Keratinocyte (primary cell): ENCODE results near the gene LELP1. TPM values are rescaled to one million over a fixed set of nuclear protein-coding genes. Genes with fewer than 3 reads are reported as not detected.

Source experiments
- DNase-seq: peaks from one replicate; pipeline ENCODE4 v3.0.0-alpha.2; 2011; ENCODE audit warnings: low read depth, missing footprints, low spot score
- FAIRE-seq: peaks from 2 replicates; lab custom pipeline; 2011; peaks lifted over from hg19 to GRCh38; lab: Jason Lieb, UNC
- H2AFZ ChIP-seq: 2 replicates; pipeline ENCODE4 v1.6.0; 2012; ENCODE audit warnings: low read length, control low read depth, inconsistent platforms; ENCODE audit not compliant: control insufficient read depth
- H3K27ac ChIP-seq: 2 replicates; pipeline ENCODE4 v1.5.1; 2011; ENCODE audit warnings: low read length; ENCODE audit not compliant: control insufficient read depth, insufficient read depth
- H3K27me3 ChIP-seq: 3 replicates; pipeline ENCODE4 v1.6.0; 2011; ENCODE audit warnings: low read length; ENCODE audit not compliant: control insufficient read depth, insufficient read depth; ENCODE audit errors: extremely low read depth
- H3K36me3 ChIP-seq, 2 experiments: 2 replicates in 1 of 2; 3 replicates in 1 of 2; pipeline ENCODE4 v1.5.1; 2011; ENCODE audit warnings: low read length in 2 of 2, mild to moderate bottlenecking in 1 of 2; ENCODE audit not compliant: control insufficient read depth in 2 of 2, insufficient read depth in 2 of 2; ENCODE audit errors: extremely low read depth in 1 of 2
- H3K4me1 ChIP-seq: 3 replicates; pipeline ENCODE4 v1.5.1; 2011; ENCODE audit warnings: low read length; ENCODE audit not compliant: control insufficient read depth, insufficient read depth; ENCODE audit errors: extremely low read depth
- H3K4me2 ChIP-seq: 3 replicates; pipeline ENCODE4 v1.6.0; 2011; ENCODE audit warnings: low read depth, low read length; ENCODE audit not compliant: control insufficient read depth, insufficient read depth; ENCODE audit errors: extremely low read depth
- H3K4me3 ChIP-seq, 3 experiments: fragments of 200-600 bp in 1 of 3; sonication (generic) in 1 of 3; 2 replicates in 2 of 3; 3 replicates in 1 of 3; pipeline ENCODE4 v1.5.1; 2011 to 2016; ENCODE audit warnings: low read length in 3 of 3, mild to moderate bottlenecking in 3 of 3, control low read depth in 2 of 3, inconsistent platforms in 1 of 3, low read depth in 1 of 3, mixed read lengths in 1 of 3, mixed run types in 1 of 3, moderate library complexity in 1 of 3; ENCODE audit not compliant: control insufficient read depth in 2 of 3, insufficient read depth in 2 of 3; ENCODE audit errors: extremely low read depth in 1 of 3
- H3K79me2 ChIP-seq: 2 replicates; pipeline ENCODE4 v1.6.0; 2012; ENCODE audit warnings: low read length; ENCODE audit not compliant: control insufficient read depth, insufficient read depth
- H3K9ac ChIP-seq: 3 replicates; pipeline ENCODE4 v1.6.0; 2011; ENCODE audit warnings: low read length; ENCODE audit not compliant: control insufficient read depth, insufficient read depth; ENCODE audit errors: extremely low read depth
- H3K9me1 ChIP-seq: 3 replicates; pipeline ENCODE4 v1.6.0; 2011; ENCODE audit warnings: low read length; ENCODE audit not compliant: control insufficient read depth, insufficient read depth; ENCODE audit errors: extremely low read depth
- H3K9me3 ChIP-seq: 2 replicates; pipeline ENCODE4 v1.5.1; 2012; ENCODE audit warnings: low read depth, low read length; ENCODE audit not compliant: control insufficient read depth
- H4K20me1 ChIP-seq: 3 replicates; pipeline ENCODE4 v1.6.0; 2011; ENCODE audit warnings: low read length; ENCODE audit not compliant: control insufficient read depth, insufficient read depth; ENCODE audit errors: extremely low read depth
- CTCF ChIP-seq, 3 experiments: IDR thresholded peaks in 1 of 3; conservative IDR thresholded peaks in 1 of 3; optimal IDR thresholded peaks in 1 of 3; 2 replicates in 2 of 3; 3 replicates in 1 of 3; pipeline versions ENCODE3 to v1.5.1; 2011; ENCODE audit warnings: low read length in 3 of 3, mild to moderate bottlenecking in 3 of 3, moderate library complexity in 2 of 3, control low read depth in 1 of 3, inconsistent platforms in 1 of 3; ENCODE audit not compliant: insufficient read depth in 2 of 3; ENCODE audit errors: extremely low read depth in 1 of 3
- EZH2 ChIP-seq: IDR thresholded peaks from one replicate; pipeline ENCODE4 v1.6.1; 2012; ENCODE audit warnings: inconsistent platforms, mild to moderate bottlenecking, low read length, moderate library complexity
- dilution Hi-C: fragments of 300-500 bp; cut with MboI; formaldehyde crosslinking; loops from one replicate; pipeline ENCODE4 v1.7.0; 2020; ENCODE audit warnings: low sequenced_read_pairs; ENCODE audit not compliant: extremely low pct_ligation_motif_present
- polyA plus RNA-seq, 5 experiments: library from polyadenylated mRNA; depleted of rRNA in 3 of 5; stranded (reverse) in 3 of 5; stranded (forward) in 1 of 5; unstranded in 1 of 5; fragments of >200 nt; gene quantifications; 1 replicate in 1 of 5; 2 replicates in 3 of 5; 3 replicates in 1 of 5; pipeline versions ENCODE4 v1.2.1 to v1.2.3, GENCODE V29; 2011 to 2012; ENCODE audit warnings: missing spikeins in 2 of 5, low read depth in 1 of 5, low replicate concordance in 1 of 5

The LELP1 gene
- polyA plus RNA-seq, 1 donor (not counting 4 experiments of a cell fraction or from before 2014, with no cell fraction given) = not detected

GRCh38 chr1:153202006-153202405 lies 1.2 kb upstream of the LELP1 start:
- TF ChIP-seq EZH2 (no peak), CTCF (optimal IDR thresholded peaks at IDR 0.05 in 1 of 3, IDR thresholded peaks at IDR 0.05 in 1 of 3, conservative IDR thresholded peaks at IDR 0.05 in 1 of 3; ENCODE audit: extremely low read depth in 1 of 3, insufficient read depth in 2 of 3, low read length in 3 of 3) (no peak)
- Histone ChIP-seq H4K20me1 (no peaks in the 10 kb centered on the region), H3K27me3 (peaks cover 12% of the 10 kb centered on the region), H3K9me3 (no peaks in the 10 kb centered on the region), H3K4me2 (no peak overlapping the region), H3K9me1 (no peaks in the 10 kb centered on the region), H3K9ac (no peak overlapping the region), H3K4me1 (no peaks in the 10 kb centered on the region), H2AFZ (no peak overlapping the region), H3K79me2 (no peaks in the 10 kb centered on the region), H3K36me3 (no peaks in the 10 kb centered on the region), H3K27ac (no peak overlapping the region), H3K4me3 (no peak overlapping the region)
- DNase-seq (no peak), FAIRE-seq (no peak)
- dilution Hi-C loops = no loop called here

- no peak overlapping the region for H3K4me2 ChIP-seq
- no peaks in the 10 kb centered on the region for H4K20me1 ChIP-seq
- H3K27ac ChIP-seq = no peak overlapping the region
- dilution Hi-C loops = no loop called here
- H2AFZ ChIP-seq = no peak overlapping the region
- H3K27me3 ChIP-seq = peaks cover 13% of the 10 kb centered on the region
- TF ChIP-seq CTCF (optimal IDR thresholded peaks at IDR 0.05 in 1 of 3, IDR thresholded peaks at IDR 0.05 in 1 of 3, conservative IDR thresholded peaks at IDR 0.05 in 1 of 3; ENCODE audit: extremely low read depth in 1 of 3, insufficient read depth in 2 of 3, low read length in 3 of 3) = no peak
- no peak for TF ChIP-seq EZH2
- DNase-seq (no peak), FAIRE-seq (no peak)
- H3K9me1 ChIP-seq = no peaks in the 10 kb centered on the region
- no peak overlapping the region for H3K9ac ChIP-seq
- no peaks in the 10 kb centered on the region for H3K36me3 ChIP-seq
- no peaks in the 10 kb centered on the region for H3K9me3 ChIP-seq
- no peak overlapping the region for H3K4me3 ChIP-seq
- H3K79me2 ChIP-seq = no peaks in the 10 kb centered on the region
- no peaks in the 10 kb centered on the region for H3K4me1 ChIP-seq
These were observed 3.4 kb downstream of the LELP1 start for GRCh38 chr1:153206631-153207030.
